SJCRH30 (cell line): ENCODE data around the gene ARG1. TPM values are rescaled to one million over a fixed set of nuclear protein-coding genes. Genes with fewer than 3 reads are reported as not detected.
A peak's percentile ranks its signal among the peaks of the same experiment; 100 is the strongest.

Experiments
- DNase-seq, 2 experiments: peaks; one replicate each; pipeline ENCODE4 v3.0.0-alpha.2; 2015 to 2020
- H3K27ac ChIP-seq: fragments of 250-450 bp; sonication (Bioruptor Pico); 2 replicates; pipeline ENCODE4 v1.5.1; 2020; ENCODE audit warnings: mild to moderate bottlenecking, moderate library complexity
- H3K27me3 ChIP-seq: fragments of 250-450 bp; sonication (Bioruptor Pico); 2 replicates; pipeline ENCODE4 v1.5.1; 2020; ENCODE audit warnings: mild to moderate bottlenecking, moderate library complexity
- H3K36me3 ChIP-seq: fragments of 250-450 bp; sonication (Bioruptor Pico); 2 replicates; pipeline ENCODE4 v1.5.1; 2020; ENCODE audit warnings: mild to moderate bottlenecking, moderate library complexity
- H3K4me1 ChIP-seq: fragments of 250-450 bp; sonication (Bioruptor Pico); 2 replicates; pipeline ENCODE4 v1.5.1; 2020; ENCODE audit warnings: mild to moderate bottlenecking, moderate library complexity
- H3K4me3 ChIP-seq: fragments of 250-450 bp; sonication (Bioruptor Pico); 2 replicates; pipeline ENCODE4 v1.5.1; 2020; ENCODE audit warnings: mild to moderate bottlenecking, moderate library complexity
- H3K9me3 ChIP-seq: fragments of 250-450 bp; sonication (Bioruptor Pico); replicated peaks from 2 replicates; pipeline ENCODE4 v1.5.1; 2020; ENCODE audit warnings: mild to moderate bottlenecking, moderate library complexity
- total RNA-seq: library from RNA; depleted of rRNA; stranded (reverse); fragments of >200 nt; shearing (Covaris generic); gene quantifications from 2 replicates; pipeline ENCODE4 v1.2.3, GENCODE V29; 2014; rRNA removed

ARG1 gene
- total RNA-seq, 1 experiment from 2014 or later: not detected

- Histone ChIP-seq H3K4me3 (no peak overlapping the region), H3K36me3 (peaks cover 55% of the 10 kb centered on the region), H3K4me1 (no peaks in the 10 kb centered on the region), H3K9me3 (no peaks in the 10 kb centered on the region), H3K27me3 (no peaks in the 10 kb centered on the region), H3K27ac (no peak overlapping the region)
- DNase-seq: no peak
Observed at GRCh38 chr6:131613296-131613925, 40.4 kb downstream of the ARG1 start.

- Histone ChIP-seq H3K9me3 (no peaks in the 10 kb centered on the region), H3K36me3 (peaks cover 63% of the 10 kb centered on the region), H3K4me1 (no peaks in the 10 kb centered on the region), H3K27me3 (no peaks in the 10 kb centered on the region), H3K4me3 (no peak overlapping the region), H3K27ac (no peak overlapping the region)
- DNase-seq: no peak
Observed at GRCh38 chr6:131615275-131615674, 42.2 kb downstream of the ARG1 start.

GRCh38 chr6:131627724-131628682 lies 55.0 kb downstream of the ARG1 start, which contains the start of gene MED23:
MED23 (minus strand) TSS chr6:131628242; CDS start chr6:131628049, 193 bp downstream.
- H3K36me3 ChIP-seq: peaks cover 13% of the 10 kb centered on the region
- peak within 1 kb of the TSS; percentile 42 for H3K27ac ChIP-seq
- H3K27me3 ChIP-seq: no peaks in the 10 kb centered on the region
- peaks cover 12% of the 10 kb centered on the region for H3K4me1 ChIP-seq
- DNase-seq: peak; percentile 92 to 96
- peak within 1 kb of the TSS; percentile 67 for H3K4me3 ChIP-seq
- no peaks in the 10 kb centered on the region for H3K9me3 ChIP-seq

- Histone ChIP-seq H3K36me3 (peaks cover 8% of the 10 kb centered on the region), H3K4me1 (peaks cover 12% of the 10 kb centered on the region), H3K4me3 (peak overlapping the region; percentile 67), H3K27ac (no peak overlapping the region), H3K27me3 (no peaks in the 10 kb centered on the region), H3K9me3 (no peaks in the 10 kb centered on the region)
- no peak for DNase-seq
Observed at GRCh38 chr6:131628726-131629125, 55.7 kb downstream of the ARG1 start.

GRCh38 chr6:131629651-131630050 lies 56.6 kb downstream of the ARG1 start:
- peak; percentile 8 to 46 for DNase-seq
- Histone ChIP-seq H3K4me1 (peaks cover 12% of the 10 kb centered on the region), H3K4me3 (no peak overlapping the region), H3K27me3 (no peaks in the 10 kb centered on the region), H3K27ac (no peak overlapping the region), H3K9me3 (no peaks in the 10 kb centered on the region), H3K36me3 (peaks cover 5% of the 10 kb centered on the region)

- no peaks in the 10 kb centered on the region for H3K27me3 ChIP-seq
- no peaks in the 10 kb centered on the region for H3K36me3 ChIP-seq
- DNase-seq: peak in 1 of 2 experiments; percentile 14
- H3K4me3 ChIP-seq: no peak overlapping the region
- H3K27ac ChIP-seq: no peak overlapping the region
- peaks cover 12% of the 10 kb centered on the region for H3K4me1 ChIP-seq
- no peaks in the 10 kb centered on the region for H3K9me3 ChIP-seq
Observed at GRCh38 chr6:131631625-131632289, 58.7 kb downstream of the ARG1 start.

Other genes starting within 250 kb of the ARG1 start
- 30.2 and 35.2 TPM in 2 replicates for gene MED23, start 55.0 kb downstream of the ARG1 start, total RNA-seq
- gene ENPP3, start 64.1 kb downstream of the ARG1 start, total RNA-seq: 0.05 and 1.1 TPM in 2 replicates
- gene OR2A4, start 128.2 kb downstream of the ARG1 start, total RNA-seq: not detected in 2 replicates
- gene CTAGE9, start 137.8 kb downstream of the ARG1 start, total RNA-seq: not detected in 2 replicates
- 30.4 and 34.0 TPM in 2 replicates for gene ENPP1, start 234.8 kb downstream of the ARG1 start, total RNA-seq